22Rv1 (cell line): Measurements from ENCODE around the gene MFAP3L.

ENCODE experiments used
- ZFX ChIP-seq: fragments of 450-650 bp; IDR thresholded peaks from 2 replicates; pipeline ENCODE4 v1.6.1; 2017; ENCODE audit warnings: antibody characterized with exemption, borderline replicate concordance
- TF ChIP-seq, protein P1 (sequence below): fragments of 450-650 bp; IDR thresholded peaks from 2 replicates; pipeline ENCODE4 v1.5.1; 2017; ENCODE audit warnings: mild to moderate bottlenecking

DNA sequence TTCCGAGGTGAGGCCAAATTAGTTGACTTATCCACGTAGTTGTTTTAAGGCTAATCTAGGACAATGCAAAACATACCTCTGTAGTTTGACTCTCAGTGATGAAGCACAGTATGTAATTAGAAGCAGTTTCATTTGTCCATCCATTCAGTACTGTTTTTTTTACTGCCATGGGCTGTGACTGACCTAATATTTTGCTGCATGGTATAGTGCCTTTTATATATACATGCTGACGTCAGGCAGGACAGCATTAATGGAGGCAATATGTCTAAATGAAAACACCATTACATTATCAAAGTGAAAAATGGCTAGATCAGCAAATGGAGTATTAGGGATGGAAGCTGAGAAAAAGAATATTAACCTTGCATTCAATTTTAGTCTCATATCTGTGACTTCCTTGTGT is 66.9 kb downstream of the MFAP3L start:
- TF ChIP-seq, protein P1, sequence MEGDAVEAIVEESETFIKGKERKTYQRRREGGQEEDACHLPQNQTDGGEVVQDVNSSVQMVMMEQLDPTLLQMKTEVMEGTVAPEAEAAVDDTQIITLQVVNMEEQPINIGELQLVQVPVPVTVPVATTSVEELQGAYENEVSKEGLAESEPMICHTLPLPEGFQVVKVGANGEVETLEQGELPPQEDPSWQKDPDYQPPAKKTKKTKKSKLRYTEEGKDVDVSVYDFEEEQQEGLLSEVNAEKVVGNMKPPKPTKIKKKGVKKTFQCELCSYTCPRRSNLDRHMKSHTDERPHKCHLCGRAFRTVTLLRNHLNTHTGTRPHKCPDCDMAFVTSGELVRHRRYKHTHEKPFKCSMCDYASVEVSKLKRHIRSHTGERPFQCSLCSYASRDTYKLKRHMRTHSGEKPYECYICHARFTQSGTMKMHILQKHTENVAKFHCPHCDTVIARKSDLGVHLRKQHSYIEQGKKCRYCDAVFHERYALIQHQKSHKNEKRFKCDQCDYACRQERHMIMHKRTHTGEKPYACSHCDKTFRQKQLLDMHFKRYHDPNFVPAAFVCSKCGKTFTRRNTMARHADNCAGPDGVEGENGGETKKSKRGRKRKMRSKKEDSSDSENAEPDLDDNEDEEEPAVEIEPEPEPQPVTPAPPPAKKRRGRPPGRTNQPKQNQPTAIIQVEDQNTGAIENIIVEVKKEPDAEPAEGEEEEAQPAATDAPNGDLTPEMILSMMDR, result no peak
- TF ChIP-seq ZFX, result no peak
